A673 (cell line): ENCODE data around the gene STYK1.

Experiments used
- CTCF ChIP-seq: fragments of 300-800, 200-600 bp; sonication (generic); conservative IDR thresholded peaks from 2 replicates; pipeline ENCODE4 v1.5.1; 2017; ENCODE audit warnings: low read depth, mild to moderate bottlenecking, antibody characterized with exemption, low read length, moderate library complexity, mixed read lengths
- EZH2 ChIP-seq: fragments of 200-600 bp; sonication (generic); IDR thresholded peaks from 2 replicates; pipeline ENCODE4 v1.6.1; 2017; ENCODE audit warnings: borderline replicate concordance, low read depth, mild to moderate bottlenecking, mixed read lengths, antibody characterized with exemption, low read length; ENCODE audit not compliant: poor library complexity, severe bottlenecking

GRCh38 chr12:10612984-10613348 lies 60.9 kb downstream of the STYK1 start:
- TF ChIP-seq CTCF (no peak), EZH2 (no peak)
